NCI-H1092 treated with DMSO at 0.1 percent for 48 hours (cell line): ENCODE results near the gene GOLGA8K.
"Not testable (repeated sequence)": the region's sequence is repeated elsewhere in the genome, so short reads cannot be mapped to it uniquely, and the experiment has no call there.

Experiments used
- DNase-seq: peaks from one replicate; lab custom pipeline; 2025; lab: John Stamatoyannopoulos, UW

Gene GOLGA8K, protein sequence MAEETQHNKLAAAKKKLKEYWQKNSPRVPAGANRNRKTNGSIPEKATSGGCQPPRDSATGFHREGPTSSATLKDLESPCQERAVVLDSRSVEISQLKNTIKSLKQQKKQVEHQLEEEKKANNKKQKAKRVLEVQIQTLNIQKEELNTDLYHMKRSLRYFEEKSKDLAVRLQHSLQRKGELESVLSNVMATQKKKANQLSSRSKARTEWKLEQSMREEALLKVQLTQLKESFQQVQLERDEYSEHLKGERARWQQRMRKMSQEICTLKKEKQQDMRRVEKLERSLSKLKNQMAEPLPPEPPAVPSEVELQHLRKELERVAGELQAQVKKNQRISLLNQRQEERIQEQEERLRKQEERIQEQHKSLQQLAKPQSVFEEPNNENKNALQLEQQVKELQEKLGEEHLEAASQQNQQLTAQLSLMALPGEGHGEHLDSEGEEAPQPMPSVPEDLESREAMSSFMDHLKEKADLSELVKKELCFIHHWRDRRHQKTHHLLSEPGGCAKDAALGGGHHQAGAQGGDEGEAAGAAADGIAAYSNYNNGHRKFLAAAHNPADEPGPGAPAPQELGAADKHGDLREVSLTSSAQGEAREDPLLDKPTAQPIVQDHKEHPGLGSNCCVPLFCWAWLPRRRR

DNA sequence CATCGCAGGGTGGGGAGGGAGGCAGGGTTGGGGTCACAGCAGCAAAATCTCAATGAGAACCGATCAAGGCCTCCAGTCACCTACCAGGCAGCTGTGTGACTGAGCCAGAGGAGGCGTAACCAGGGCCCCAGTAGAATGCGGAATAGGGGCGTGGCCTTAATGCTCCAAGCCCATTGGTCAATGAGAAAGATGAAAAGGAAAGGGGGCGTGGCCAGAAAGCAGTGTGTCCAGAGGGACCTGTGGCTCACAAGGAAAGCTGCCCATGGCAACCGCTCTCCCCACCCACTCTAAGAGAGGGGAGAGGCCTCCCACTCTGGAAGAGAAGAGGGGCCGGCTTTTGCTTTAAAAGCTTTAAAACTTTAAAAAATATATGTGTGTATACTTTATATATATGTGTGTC, at the start of gene GOLGA8K:
Gene GOLGA8K, minus strand, starts transcription at position 101 of the 400 bp plus-strand sequence. Its CDS starts 98 bp downstream, at position 3.
- not testable (repeated sequence) for DNase-seq

DNA sequence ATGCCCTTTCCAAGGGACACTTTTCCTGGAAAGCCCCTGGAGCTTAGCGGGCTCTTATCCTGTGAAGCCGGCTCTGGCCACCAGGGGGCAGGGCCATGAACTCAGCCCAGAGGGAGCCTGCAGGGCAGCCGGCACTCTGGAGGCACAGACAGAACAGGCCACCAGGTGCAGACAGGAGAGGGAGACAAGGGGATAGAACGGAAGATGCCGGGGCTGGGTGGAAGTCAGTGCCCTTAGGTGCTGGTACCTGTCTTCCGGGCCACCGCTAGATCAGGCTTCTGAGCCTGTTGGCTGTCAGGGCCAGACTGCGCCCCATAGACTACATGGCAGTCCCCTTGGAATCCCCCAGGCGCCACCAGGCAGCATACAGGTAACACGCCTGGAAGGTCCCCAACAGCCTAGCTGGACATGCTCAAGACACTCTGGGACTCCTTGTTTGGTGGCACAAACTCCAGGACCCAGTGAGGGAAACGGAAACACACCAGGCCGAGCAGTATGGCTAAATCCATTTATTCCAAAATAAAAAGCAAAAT, 37.4 kb upstream of the GOLGA8K start:
- DNase-seq: not testable (repeated sequence)

DNA sequence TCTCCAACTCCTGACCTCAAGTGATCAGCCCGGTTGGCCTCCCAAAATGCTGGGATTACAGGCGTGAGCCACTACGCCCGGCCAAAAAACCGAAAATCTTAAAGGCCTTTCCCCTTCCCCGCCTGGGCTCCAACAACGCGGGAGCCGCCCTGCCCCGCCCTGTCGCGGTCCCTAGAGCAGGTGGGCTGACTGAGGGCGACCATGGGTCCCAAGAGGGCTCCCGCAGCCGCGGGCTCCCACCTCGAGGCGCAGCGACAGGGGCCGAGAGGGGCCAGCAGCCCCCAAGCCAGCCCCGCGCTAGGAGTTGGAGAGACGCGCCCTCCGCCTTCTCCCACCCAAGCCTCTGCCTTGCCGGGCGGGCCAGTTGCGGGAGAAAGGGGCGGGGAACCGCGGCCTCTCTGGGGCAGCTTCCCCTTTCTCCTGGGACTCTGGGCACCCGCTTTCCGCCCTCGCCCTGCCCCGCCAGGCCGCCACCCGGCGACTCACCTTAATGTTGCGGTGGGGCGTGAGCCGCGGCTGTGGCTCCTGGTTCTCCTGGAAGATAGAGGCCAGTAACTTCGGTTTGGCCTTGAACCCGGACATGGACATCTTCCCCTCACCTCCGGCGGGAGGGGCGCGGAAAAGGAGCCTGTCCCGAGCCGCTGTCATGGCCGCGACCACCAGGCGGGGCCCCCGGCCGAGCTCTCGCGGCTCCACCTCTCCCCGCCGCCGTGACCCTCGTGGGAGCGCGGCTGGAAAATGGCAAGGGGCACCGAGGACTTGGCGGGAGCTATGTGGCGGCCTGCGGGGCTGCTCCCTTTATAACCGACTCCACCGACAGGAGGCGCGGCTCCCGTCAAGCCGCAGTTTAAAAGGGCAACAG, 31.2 kb upstream of the GOLGA8K start:
- not testable (repeated sequence) for DNase-seq

DNA sequence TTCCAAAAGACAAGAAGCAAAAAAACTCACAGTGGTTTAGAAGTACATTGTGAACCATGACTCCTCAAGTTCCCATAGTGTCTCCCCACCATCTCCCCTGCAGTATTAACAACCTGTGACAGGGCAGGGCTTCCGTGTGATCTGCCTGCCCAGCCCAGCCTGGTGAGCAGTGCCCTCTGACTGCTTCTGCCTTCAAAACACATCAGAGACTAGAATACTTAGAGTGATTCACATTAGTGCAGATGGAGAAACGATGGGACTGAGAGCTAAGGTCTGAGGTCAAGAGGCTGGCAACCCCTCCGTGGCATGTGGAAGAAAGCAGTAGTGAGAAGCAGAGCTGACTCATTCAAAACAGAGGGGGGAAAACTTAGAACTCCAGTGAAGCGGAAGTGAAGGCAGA, 24.5 kb upstream of the GOLGA8K start:
- not testable (repeated sequence) for DNase-seq

DNA sequence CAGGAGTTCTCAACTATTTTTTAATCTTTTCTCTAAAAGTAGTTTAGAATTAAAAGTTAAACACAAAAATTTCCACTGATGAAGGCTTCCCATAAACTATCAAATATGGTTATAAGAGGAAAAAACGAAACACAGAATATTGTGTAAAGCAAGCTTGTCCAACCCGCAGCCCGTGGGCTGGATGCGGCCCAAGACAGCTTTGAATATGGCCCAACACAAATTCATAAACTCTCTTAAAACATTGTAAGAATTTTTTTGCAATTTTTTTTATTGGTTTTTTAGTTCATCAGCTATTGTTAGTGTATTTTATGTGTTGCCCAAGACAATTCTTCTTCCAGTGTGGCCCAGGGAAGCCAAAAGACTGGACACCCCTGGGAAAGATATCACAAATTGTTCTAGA, 23.4 kb upstream of the GOLGA8K start:
- not testable (repeated sequence) for DNase-seq

DNA sequence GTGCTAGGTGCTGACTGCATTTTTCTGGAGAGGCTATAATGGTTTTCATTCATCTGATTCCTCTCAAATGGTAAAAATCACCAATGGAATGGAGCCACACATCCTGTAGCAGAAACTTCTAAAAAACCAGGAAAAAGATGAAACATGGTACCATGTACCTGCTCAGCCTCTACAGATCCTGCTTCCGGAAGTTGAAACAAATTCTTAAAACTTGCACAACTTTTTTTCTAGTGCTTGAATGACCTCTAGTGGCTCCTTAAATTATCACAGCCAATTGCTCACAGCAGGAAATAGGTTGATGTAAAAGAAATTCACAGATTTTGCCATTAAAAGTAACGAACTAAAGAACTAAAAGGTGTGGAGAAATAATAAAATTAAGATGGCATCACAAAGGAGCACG, 4.8 kb upstream of the GOLGA8K start:
- DNase-seq: not testable (repeated sequence)

DNA sequence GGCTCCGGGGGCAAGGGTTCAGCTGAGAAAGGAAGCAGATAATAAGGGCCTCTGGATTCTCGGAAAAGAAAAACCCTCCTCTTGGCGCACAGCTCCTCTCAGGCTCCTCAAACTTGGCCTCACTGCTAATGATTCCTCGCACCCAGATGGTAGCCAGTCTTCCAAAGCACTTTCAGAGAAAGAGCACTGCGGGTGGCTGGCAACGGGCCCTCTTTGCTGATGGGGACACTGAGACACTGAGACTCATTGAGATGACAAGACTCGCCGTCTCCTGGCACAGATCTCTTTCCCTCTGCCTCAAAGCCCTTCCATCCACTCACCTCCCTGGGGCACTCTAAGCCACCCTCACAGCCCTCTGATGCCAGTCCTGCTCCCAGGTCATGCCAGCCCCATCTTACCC, 6.6 kb downstream of the GOLGA8K start:
- not testable (repeated sequence) for DNase-seq

DNA sequence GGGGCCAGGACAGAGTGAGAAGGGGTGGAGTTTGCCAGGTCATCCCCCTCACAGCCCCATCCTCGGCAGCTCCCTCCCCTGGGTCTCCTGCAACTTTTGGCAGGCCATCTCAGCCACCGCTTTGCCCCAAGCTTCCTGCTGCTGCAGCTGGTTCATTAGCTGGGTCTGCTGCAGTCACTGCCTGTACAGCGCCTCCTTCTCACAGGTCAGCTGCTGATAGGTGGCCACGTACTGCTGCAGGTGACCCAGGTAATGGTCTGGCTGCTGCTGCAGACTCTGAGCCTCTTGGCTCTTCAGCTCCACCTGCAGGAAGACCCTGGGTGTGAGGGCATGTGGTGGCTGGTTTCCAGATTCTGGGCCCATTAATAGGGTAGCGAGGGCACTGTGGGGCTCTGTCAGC, 8.3 kb downstream of the GOLGA8K start:
- not testable (repeated sequence) for DNase-seq

DNA sequence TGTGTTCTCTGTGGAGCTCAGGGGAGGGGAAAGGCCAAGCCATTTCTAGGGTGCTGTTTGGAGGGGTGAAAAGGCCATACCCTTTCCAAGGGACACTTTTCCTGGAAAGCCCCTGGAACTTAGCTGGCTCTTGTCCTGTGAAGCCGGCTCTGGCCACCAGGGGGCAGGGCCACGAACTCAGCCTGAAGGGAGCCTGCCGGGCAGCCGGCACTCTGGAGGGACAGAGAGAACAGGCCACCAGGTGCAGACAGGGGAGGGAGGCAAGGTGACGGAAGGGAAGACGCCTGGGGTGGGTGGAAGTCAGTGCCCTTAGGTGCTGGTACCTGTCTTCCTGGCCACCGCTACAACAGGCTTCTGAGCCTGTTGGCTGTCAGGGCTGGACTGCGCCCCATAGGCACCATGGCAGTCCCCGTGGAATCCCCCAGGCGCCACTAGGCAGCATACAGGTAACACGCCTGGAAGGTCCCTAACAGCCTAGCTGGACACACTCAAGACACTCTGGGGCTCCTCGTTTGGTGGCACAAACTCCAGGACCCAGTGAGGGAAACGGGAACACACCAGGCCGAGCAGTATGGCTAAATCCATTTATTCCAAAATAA, 14.9 kb downstream of the GOLGA8K start:
- not testable (repeated sequence) for DNase-seq

DNA sequence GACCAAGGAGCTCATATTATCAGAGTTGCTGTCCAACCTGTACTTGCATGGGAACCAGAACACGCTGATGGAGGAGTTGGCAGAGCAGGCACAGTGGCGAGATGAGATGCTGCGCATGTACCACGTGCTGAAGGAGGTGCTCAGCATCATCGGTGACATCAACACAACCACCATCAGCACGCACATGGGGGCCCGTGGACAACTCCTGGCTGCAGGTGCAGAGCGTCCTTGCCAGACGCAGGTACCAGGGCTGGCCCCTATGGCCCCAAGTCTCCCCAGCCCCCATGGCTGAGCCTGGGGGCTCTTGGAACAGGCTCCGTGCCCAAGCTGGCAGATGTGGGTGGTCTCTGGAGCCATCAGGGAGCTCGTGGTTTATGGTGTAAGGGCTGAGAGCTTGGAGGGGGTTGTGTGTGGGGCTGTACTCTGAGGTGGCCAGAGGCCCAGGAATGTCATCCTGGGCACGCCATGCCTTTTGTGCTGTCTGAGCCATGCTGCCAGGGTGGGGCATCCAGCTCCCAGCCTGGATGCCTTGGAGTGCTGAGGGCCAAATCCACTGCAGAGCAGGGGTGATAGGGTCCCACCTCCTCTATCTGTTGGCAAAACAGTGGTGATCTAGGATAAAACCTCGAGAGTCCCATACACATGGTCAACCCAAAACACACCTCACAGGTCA, 17.1 kb downstream of the GOLGA8K start:
- DNase-seq: not testable (repeated sequence)

DNA sequence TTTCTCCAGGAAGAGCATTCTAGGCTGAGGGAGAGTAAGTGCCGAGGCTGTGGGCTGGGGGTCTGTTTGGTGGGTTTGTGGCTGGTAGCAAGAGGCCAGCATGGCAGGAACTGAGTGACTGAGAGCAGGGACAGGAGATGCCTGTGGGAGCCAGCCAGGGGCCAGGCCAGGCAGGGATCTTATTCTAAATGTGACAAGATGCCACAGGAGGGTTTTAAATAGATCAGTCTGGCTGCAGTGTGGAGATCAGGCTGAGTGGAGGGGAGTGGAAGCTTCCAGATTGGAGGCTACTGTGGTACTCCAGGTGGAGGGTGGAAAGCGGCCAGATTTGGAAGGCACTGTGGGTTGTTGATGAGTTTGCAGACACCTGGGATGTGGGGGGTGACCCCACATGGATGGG, 28.9 kb downstream of the GOLGA8K start:
- not testable (repeated sequence) for DNase-seq

DNA sequence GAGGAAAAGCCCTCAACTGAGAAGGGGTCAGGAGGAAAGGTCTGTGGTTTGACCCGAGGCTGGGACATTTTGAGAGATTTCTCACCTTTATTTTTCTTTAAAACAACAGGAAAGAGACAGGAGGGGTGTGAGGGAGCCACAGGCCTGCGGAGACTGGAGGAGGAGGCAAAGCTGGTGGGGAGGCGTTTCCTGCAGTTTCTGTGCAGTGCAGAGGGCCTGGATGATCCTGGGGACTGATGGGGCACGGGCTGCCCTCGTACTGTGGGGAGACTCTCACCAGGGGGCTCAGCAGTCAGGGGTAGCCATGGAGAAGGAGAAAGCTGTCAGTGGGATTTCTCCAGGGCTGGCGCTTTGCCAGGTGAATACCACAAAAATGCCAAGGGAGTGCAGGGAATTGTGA, 29.4 kb downstream of the GOLGA8K start:
- DNase-seq: not testable (repeated sequence)

DNA sequence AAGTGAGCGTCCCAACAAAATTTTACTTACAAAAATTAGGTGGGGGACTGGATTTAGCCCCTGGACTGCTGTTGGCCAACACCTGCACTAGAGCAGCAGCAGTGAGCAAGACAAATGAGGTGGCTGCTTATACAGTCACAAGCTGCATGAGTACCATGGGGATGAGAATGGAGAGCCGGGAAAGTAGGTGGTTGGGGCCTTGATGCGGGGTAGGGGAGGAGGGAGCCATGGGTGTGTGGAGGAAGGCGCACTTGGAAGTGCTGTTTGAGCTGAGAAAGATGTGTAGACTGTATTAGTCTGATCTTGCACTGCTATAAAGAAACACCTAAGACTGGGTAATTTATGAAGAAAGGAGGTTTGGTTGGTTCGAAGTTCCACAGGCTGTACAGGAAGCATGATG, 31.0 kb downstream of the GOLGA8K start:
- not testable (repeated sequence) for DNase-seq

DNA sequence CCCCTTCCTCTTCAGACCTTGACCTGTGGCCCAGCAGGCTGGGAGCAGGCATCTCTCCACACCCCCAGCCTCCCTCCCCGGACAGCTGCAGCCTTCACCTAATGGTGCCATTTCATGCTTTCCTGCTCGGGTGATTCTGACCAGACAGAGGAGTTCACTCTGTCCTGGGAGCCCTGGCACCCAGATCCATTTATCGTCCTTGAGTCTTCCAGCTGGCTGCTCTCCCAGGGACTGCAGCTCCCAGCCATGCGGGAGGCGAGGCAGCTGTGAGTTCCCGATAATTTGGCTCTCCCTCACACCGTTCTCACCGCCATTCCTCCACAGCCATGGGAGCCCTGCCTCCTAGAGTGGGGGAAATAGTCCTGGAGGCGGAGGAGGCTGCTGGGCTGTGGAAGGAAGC, 32.6 kb downstream of the GOLGA8K start:
- not testable (repeated sequence) for DNase-seq

DNA sequence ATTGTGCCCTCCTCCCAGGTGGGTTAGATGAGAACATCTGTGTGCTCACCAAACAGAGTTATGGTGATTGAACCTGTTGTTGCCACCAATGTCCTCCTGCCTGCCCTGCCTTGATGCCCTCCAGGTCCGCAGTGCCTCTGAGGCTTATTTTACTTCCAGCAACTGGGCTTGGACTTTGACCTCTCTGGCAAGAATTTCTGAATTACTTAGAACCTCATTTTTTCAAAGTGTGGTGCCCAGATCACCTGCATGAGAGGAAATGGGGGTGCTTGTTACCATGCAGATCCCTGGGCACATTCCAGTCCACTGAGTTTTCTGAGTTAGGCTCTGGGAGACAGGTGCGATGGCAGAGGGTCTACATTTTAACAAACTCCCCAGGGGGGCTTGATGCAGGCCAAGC, 33.0 kb downstream of the GOLGA8K start:
- not testable (repeated sequence) for DNase-seq

DNA sequence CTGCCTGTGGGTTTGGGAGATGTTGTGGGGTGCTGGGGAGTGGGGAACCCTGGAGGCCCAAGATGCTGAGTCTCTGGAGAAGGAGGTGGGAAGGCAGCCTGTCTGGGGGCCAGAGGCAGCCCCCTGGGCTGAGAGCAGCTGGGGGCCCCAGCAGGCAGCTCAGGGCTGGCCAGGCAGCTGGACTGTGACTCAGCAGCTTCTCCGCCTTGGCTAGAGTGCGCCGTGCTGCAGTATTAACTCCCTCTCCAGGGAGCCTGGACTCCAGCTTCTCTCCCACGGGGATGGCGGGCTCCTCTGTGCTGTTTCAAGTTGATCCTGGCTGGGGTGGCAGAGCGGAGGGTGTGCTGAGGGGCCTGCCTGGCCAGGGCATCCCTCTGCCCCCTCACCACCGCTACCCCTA, 36.6 kb downstream of the GOLGA8K start:
- DNase-seq: not testable (repeated sequence)

DNA sequence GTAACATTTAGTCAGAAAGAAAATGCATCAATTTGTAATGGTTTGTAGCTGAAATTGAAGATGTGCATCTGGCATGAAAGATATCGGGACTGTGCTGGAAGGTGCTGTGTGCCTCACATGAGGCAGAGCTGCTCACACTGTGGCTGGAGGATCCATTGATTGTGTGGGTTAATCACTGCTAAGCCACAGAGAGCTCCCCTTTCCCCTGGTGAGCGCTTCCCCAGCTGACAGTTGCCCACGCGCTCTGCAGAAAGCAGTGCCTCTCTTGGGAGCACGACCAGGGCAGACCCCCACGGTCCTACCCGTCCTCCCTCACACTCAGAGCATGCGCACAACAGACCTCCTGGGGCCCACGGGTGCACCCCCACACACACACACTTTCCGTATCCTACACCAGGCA, 37.1 kb downstream of the GOLGA8K start:
- not testable (repeated sequence) for DNase-seq

DNA sequence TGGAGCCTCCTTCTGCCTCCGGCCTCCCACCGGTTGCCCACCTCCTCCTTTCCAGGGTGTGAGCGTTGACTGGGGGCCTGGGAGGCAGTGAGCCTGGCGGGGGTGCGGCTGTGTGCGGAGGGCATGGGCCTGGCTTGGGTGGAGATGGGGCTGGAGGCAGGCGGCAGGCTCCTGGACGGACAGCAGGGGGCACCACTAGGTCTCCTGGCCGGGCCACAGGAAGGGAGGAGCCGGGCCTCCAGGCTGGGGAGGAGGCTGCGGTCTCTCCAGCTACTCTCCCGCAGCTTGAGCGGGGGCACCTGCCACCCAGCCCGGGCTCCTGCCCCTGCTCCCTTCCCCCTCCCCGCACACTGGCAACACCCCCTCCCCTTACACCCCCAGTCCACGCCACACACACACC, 38.1 kb downstream of the GOLGA8K start:
- DNase-seq: not testable (repeated sequence)

DNA sequence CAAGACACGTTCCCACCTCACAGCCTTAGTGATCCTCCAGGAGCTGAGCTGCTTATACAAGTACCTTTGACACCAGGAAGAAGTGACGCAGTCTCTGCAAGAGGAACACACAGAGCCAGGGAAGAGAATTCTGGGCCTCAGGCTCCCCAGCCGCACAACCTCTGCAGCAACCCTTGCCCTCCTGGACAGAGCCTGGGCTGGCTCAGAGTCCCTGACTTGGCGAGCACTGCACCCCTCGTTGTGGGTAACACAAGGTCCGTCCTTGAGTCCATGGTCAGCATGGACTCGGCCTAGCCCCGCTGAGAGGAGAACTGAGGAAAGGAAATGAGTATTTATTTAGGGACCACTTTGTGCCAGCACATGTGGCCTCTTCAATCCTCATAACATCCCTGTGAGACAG, 39.6 kb downstream of the GOLGA8K start:
- DNase-seq: not testable (repeated sequence)

DNA sequence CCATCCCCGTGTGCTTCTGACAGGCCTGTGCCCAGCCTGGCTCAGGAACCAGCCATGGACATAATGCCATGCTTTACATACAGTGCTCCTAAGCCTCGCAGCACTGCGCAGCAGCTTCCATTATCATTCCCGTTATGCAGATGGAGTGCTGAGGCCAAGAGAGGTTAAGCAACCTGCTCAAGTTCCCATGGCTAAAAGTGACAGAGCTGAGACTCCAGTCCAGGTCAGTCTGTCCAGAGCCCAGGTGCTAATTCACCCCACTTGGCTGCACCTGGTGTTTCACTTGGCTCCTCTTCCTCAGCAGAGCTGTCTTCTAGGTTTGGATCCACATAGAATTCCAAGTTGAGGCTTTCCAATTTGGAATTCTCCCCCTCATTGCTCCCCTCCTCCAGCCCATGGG, 41.4 kb downstream of the GOLGA8K start:
- not testable (repeated sequence) for DNase-seq

DNA sequence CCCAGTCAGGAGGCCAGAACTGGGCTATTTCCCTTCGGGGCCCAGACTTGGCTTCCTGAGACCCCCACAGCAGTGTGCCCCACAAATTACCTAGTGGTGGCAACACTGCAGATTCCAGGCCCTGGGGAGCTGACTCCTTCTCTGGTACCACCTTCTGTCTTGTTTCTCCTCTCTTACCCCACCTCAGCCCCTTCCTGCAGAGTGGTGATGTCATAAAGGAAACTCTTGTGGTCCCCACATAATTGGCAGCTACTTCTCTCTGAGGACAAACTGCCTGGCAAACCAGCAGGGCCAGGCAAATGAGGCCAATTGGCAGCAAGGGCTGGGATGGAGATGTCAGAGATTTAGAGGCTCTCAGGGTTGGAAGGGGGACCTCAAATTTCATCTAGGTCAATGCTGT, 44.6 kb downstream of the GOLGA8K start:
- DNase-seq: not testable (repeated sequence)
